Suprapubic skin (tissue), 4 donors: ENCODE data around the gene RERE. TPM values are rescaled to one million over a fixed set of nuclear protein-coding genes. Genes with fewer than 3 reads are reported as not detected.

Experiments used
- DNase-seq, 2 donors: peaks; one replicate each; pipeline ENCODE4 v3.0.0-alpha.2; 2019; ENCODE audit warnings: low spot score in 2 of 2
- H3K27ac ChIP-seq: fragments of 200-600 bp; sonication (generic); one replicate; pipeline ENCODE4 v1.5.1; 2019
- H3K27me3 ChIP-seq: fragments of 200-600 bp; sonication (generic); one replicate; pipeline ENCODE4 v1.5.1; 2019
- H3K36me3 ChIP-seq: fragments of 200-600 bp; sonication (generic); one replicate; pipeline ENCODE4 v1.5.1; 2019
- H3K4me1 ChIP-seq: fragments of 200-600 bp; sonication (generic); one replicate; pipeline ENCODE4 v1.5.1; 2019
- H3K4me3 ChIP-seq: fragments of 200-600 bp; sonication (generic); one replicate; pipeline ENCODE4 v1.5.1; 2019; ENCODE audit warnings: mild to moderate bottlenecking
- H3K9me3 ChIP-seq: fragments of 200-600 bp; sonication (generic); one replicate; pipeline ENCODE4 v1.5.1; 2019
- CTCF ChIP-seq, 2 donors: fragments of 200-600 bp in 1 of 2; fragments of 450-650 bp in 1 of 2; sonication (generic) in 1 of 2; IDR thresholded peaks; one replicate each; pipeline ENCODE4 v1.5.1; 2016 to 2019; ENCODE audit warnings: antibody characterized with exemption in 2 of 2, mild to moderate bottlenecking in 1 of 2, moderate library complexity in 1 of 2
- EP300 ChIP-seq: sonication (generic); formaldehyde crosslinking; IDR thresholded peaks from one replicate; pipeline ENCODE4 v1.6.1; 2017; ENCODE audit warnings: antibody characterized with exemption
- POLR2A ChIP-seq, 2 donors: fragments of 450-650 bp; IDR thresholded peaks; one replicate each; pipeline ENCODE4 v1.6.1; 2017; ENCODE audit warnings: antibody characterized with exemption in 2 of 2, mild to moderate bottlenecking in 2 of 2, moderate library complexity in 2 of 2
- POLR2AphosphoS5 ChIP-seq, 3 donors: sonication (generic); formaldehyde crosslinking; IDR thresholded peaks; one replicate each; pipeline ENCODE4 v1.6.1; 2017; ENCODE audit warnings: antibody characterized with exemption in 3 of 3
- WGBS: methylation state at CpG from one replicate; pipeline ENCODE4 v1.1.5; 2018; 5-methylcytosine and 5-hydroxymethylcytosine counted together
- total RNA-seq, 4 donors: library from RNA; depleted of rRNA; stranded (reverse); fragments of >200 nt; gene quantifications; one replicate each; pipeline ENCODE4 v1.1.0, GENCODE V29; 2016

The RERE gene
- total RNA-seq, 4 donors from 2014 or later: 43.4 to 113 (median 83.3) TPM

- DNase-seq: no peak
- TF ChIP-seq EP300 (no peak), POLR2AphosphoS5 (IDR thresholded peaks at IDR 0.05) (no peak), CTCF (IDR thresholded peaks at IDR 0.05) (no peak), POLR2A (IDR thresholded peaks at IDR 0.05) (no peak)
- no peaks in the 10 kb centered on the region for H3K9me3 ChIP-seq
- no peaks in the 10 kb centered on the region for H3K27me3 ChIP-seq
- H3K4me1 ChIP-seq: peaks cover 47% of the 10 kb centered on the region
- WGBS: 72% methylated on average over 7 of the region's 7 CpGs
- H3K4me3 ChIP-seq: no peak overlapping the region
- peak overlapping the region; percentile 61 for H3K27ac ChIP-seq
- H3K36me3 ChIP-seq: peaks cover 3% of the 10 kb centered on the region
These were observed 299.6 kb downstream of the RERE start for GRCh38 chr1:8517661-8518489.

- TF ChIP-seq POLR2A (IDR thresholded peaks at IDR 0.05) (no peak), EP300 (no peak), CTCF (IDR thresholded peaks at IDR 0.05) (no peak), POLR2AphosphoS5 (IDR thresholded peaks at IDR 0.05) (no peak)
- H3K27ac ChIP-seq: peak overlapping the region; percentile 61
These were observed 300.5 kb downstream of the RERE start for GRCh38 chr1:8516793-8517556.

GRCh38 chr1:8516278-8516777, 301.1 kb downstream of the RERE start:
- H3K27ac ChIP-seq: peak overlapping the region; percentile 61
- TF ChIP-seq CTCF (IDR thresholded peaks at IDR 0.05) (no peak), POLR2A (IDR thresholded peaks at IDR 0.05) (no peak), POLR2AphosphoS5 (IDR thresholded peaks at IDR 0.05) (no peak), EP300 (no peak)
- H3K4me1 ChIP-seq: peaks cover 39% of the 10 kb centered on the region

More at GRCh38 chr1:8516793-8517556, 300.5 kb downstream of the RERE start:
- H3K27me3 ChIP-seq: no peaks in the 10 kb centered on the region
- 54% methylated on average over 6 of the region's 6 CpGs for WGBS
- H3K4me1 ChIP-seq: peaks cover 40% of the 10 kb centered on the region
- H3K4me3 ChIP-seq: no peak overlapping the region
- no peak for DNase-seq
- H3K36me3 ChIP-seq: no peaks in the 10 kb centered on the region
- no peaks in the 10 kb centered on the region for H3K9me3 ChIP-seq

GRCh38 chr1:8512504-8512903, 304.9 kb downstream of the RERE start:
- Histone ChIP-seq H3K27ac (no peak overlapping the region), H3K27me3 (no peaks in the 10 kb centered on the region), H3K36me3 (peaks cover 2% of the 10 kb centered on the region), H3K4me3 (no peak overlapping the region), H3K4me1 (peaks cover 38% of the 10 kb centered on the region), H3K9me3 (no peaks in the 10 kb centered on the region)
- 97% methylated on average over 5 of the region's 6 CpGs for WGBS
- TF ChIP-seq POLR2A (IDR thresholded peaks at IDR 0.05) (no peak), POLR2AphosphoS5 (IDR thresholded peaks at IDR 0.05) (no peak), EP300 (no peak), CTCF (IDR thresholded peaks at IDR 0.05) (no peak)
- no peak for DNase-seq

More at GRCh38 chr1:8516278-8516777, 301.1 kb downstream of the RERE start:
- Histone ChIP-seq H3K27me3 (no peaks in the 10 kb centered on the region), H3K9me3 (no peaks in the 10 kb centered on the region), H3K36me3 (no peaks in the 10 kb centered on the region), H3K4me3 (no peak overlapping the region)
- 88% methylated on average over 4 of the region's 4 CpGs for WGBS
- DNase-seq: no peak
